Breast epithelium (tissue), 4 donors: ENCODE results near the gene ZC3H4. TPM values are rescaled to one million over a fixed set of nuclear protein-coding genes. Genes with fewer than 3 reads are reported as not detected.
A peak's percentile ranks its signal among the peaks of the same experiment; 100 is the strongest.
"Not testable (repeated sequence)": the region's sequence is repeated elsewhere in the genome, so short reads cannot be mapped to it uniquely, and the experiment has no call there.

Experiments used
- DNase-seq, 2 donors: peaks; one replicate each; pipeline ENCODE4 v3.0.0-alpha.2; 2019; ENCODE audit warnings: low spot score in 2 of 2
- H3K27ac ChIP-seq, 2 donors: fragments of 200-600 bp; sonication (generic) in 1 of 2; one replicate each; pipeline ENCODE4 v1.5.1; 2016 to 2019; ENCODE audit warnings: mild to moderate bottlenecking in 1 of 2
- H3K27me3 ChIP-seq, 2 donors: fragments of 200-600 bp; sonication (generic) in 1 of 2; one replicate each; pipeline versions ENCODE4 v1.5.1 to v1.6.0; 2017 to 2019; ENCODE audit warnings: control low read depth in 1 of 2, mild to moderate bottlenecking in 1 of 2
- H3K36me3 ChIP-seq: fragments of 200-600 bp; one replicate; pipeline ENCODE4 v1.5.1; 2019
- H3K4me1 ChIP-seq, 2 donors: fragments of 200-600 bp; sonication (generic); one replicate each; pipeline ENCODE4 v1.5.1; 2016 to 2019; ENCODE audit warnings: control low read depth in 1 of 2
- H3K4me3 ChIP-seq, 3 donors: fragments of 200-600 bp; sonication (generic); 1 replicate in 2 of 3; 2 replicates in 1 of 3; pipeline ENCODE4 v1.5.1; 2016 to 2019; ENCODE audit warnings: mild to moderate bottlenecking in 3 of 3, moderate library complexity in 2 of 3
- H3K9me3 ChIP-seq, 2 donors: fragments of 200-600 bp; sonication (generic) in 1 of 2; one replicate each; pipeline ENCODE4 v1.5.1; 2016 to 2019; ENCODE audit warnings: control low read depth in 1 of 2
- CTCF ChIP-seq, 3 donors: fragments of 450-650 bp; IDR thresholded peaks; one replicate each; pipeline ENCODE4 v1.5.1; 2016 to 2017; ENCODE audit warnings: antibody characterized with exemption in 3 of 3, mild to moderate bottlenecking in 3 of 3, moderate library complexity in 3 of 3
- POLR2A ChIP-seq: fragments of 450-650 bp; IDR thresholded peaks from one replicate; pipeline ENCODE4 v1.6.1; 2016; ENCODE audit warnings: antibody characterized with exemption, mild to moderate bottlenecking, moderate library complexity
- POLR2AphosphoS5 ChIP-seq, 3 donors: sonication (generic); formaldehyde crosslinking; IDR thresholded peaks; one replicate each; pipeline ENCODE4 v1.6.1; 2017; ENCODE audit warnings: antibody characterized with exemption in 3 of 3
- intact Hi-C: fragments of 100-400 bp; cut with DNase I; formaldehyde crosslinking; loops from one replicate; pipeline ENCODE4 v1.15.1; 2023; ENCODE audit warnings: low total_unique reads
- total RNA-seq, 3 donors: library from RNA; depleted of rRNA; stranded (reverse); fragments of >200 nt; gene quantifications; one replicate each; pipeline ENCODE4 v1.1.0, GENCODE V29; 2016

ZC3H4 gene
- total RNA-seq, 3 donors from 2014 or later: 17.7 to 23.4 (median 19.5) TPM

DNA sequence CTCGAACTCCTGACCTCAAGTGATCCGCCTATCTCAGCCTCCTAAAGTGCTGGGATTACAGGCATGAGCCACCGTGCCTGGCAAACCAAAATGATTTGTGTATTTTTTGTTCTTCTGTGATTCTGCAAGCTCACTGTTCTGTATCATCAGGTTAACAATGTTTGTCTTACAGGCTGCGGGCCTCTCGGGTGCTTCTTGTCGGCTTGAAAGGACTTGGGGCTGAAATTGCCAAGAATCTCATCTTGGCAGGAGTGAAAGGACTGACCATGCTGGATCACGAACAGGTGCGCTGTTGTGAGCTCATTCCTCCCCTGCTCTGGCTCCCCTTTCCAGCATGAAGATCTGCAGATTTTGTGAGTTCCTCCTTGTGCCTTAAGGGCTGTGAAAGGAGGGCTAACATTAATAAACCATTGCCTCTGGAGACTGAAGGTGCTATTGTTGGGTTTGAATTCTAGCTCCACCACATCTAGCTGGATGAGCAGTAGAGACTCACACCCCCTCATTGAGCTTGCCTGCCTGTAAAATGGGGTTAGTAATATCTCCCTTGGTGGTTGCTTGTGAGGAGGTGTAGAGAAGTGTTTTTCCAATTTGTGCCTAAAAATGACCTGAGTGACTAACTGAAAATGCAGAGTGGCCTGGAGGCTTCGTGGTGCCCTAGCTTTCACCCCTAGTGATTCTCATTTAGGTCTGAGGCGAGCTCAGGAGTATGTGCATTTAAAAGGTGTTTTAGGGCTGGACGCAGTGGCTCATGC is 29.9 kb upstream of the ZC3H4 start:
- no peak for DNase-seq
- intact Hi-C loops: no loop called here

GRCh38 chr19:47142779-47143178 is 29.2 kb upstream of the ZC3H4 start:
- Histone ChIP-seq H3K4me1 (no peaks in the 10 kb centered on the region), H3K27ac (no peak overlapping the region), H3K36me3 (no peaks in the 10 kb centered on the region), H3K4me3 (no peak overlapping the region), H3K27me3 (no peaks in the 10 kb centered on the region), H3K9me3 (no peaks in the 10 kb centered on the region)
- intact Hi-C loops: no loop called here
- DNase-seq: no peak
- TF ChIP-seq CTCF (IDR thresholded peaks at IDR 0.05) (no peak), POLR2AphosphoS5 (IDR thresholded peaks at IDR 0.05) (no peak), POLR2A (no peak)

More for the DNA sequence above, 29.9 kb upstream of the ZC3H4 start:
- TF ChIP-seq POLR2AphosphoS5 (IDR thresholded peaks at IDR 0.05): no peak
- no peak for TF ChIP-seq CTCF (IDR thresholded peaks at IDR 0.05)
- TF ChIP-seq POLR2A: no peak
- Histone ChIP-seq H3K27me3 (no peaks in the 10 kb centered on the region), H3K9me3 (no peaks in the 10 kb centered on the region), H3K36me3 (no peaks in the 10 kb centered on the region), H3K4me3 (no peak overlapping the region), H3K27ac (peak overlapping the region in 1 of 2 donors; percentile 3), H3K4me1 (no peaks in the 10 kb centered on the region)

GRCh38 chr19:47141695-47142094 is 28.1 kb upstream of the ZC3H4 start:
- Histone ChIP-seq H3K4me3 (no peak overlapping the region), H3K27ac (no peak overlapping the region), H3K36me3 (no peaks in the 10 kb centered on the region), H3K9me3 (no peaks in the 10 kb centered on the region), H3K27me3 (no peaks in the 10 kb centered on the region), H3K4me1 (no peaks in the 10 kb centered on the region)
- DNase-seq: no peak
- intact Hi-C loops: no loop called here
- TF ChIP-seq POLR2A (no peak), CTCF (IDR thresholded peaks at IDR 0.05) (no peak), POLR2AphosphoS5 (IDR thresholded peaks at IDR 0.05) (no peak)

- H3K4me1 ChIP-seq, H3K4me3 ChIP-seq, H3K9me3 ChIP-seq, H3K36me3 ChIP-seq, intact Hi-C loops, H3K27me3 ChIP-seq, H3K27ac ChIP-seq, DNase-seq: not testable (repeated sequence)
Measured at GRCh38 chr19:47141252-47141651, 27.7 kb upstream of the ZC3H4 start.

GRCh38 chr19:47135156-47135555 is 21.6 kb upstream of the ZC3H4 start:
- DNase-seq: no peak
- Histone ChIP-seq H3K4me1 (peaks cover 0 to 3% of the 10 kb centered on the region in 2 donors), H3K9me3 (no peaks in the 10 kb centered on the region), H3K27ac (no peak overlapping the region), H3K36me3 (no peaks in the 10 kb centered on the region), H3K27me3 (no peaks in the 10 kb centered on the region), H3K4me3 (no peak overlapping the region)
- TF ChIP-seq CTCF (IDR thresholded peaks at IDR 0.05): no peak
- TF ChIP-seq POLR2AphosphoS5 (IDR thresholded peaks at IDR 0.05): no peak
- no peak for TF ChIP-seq POLR2A
- intact Hi-C loops: no loop called here
